Activated gamma-delta T cell treated with Interleukin-2 at 50 U/mL for 16 hours (primary cell): Measurements from ENCODE around the gene STUM.
A peak's percentile ranks its signal among the peaks of the same experiment; 100 is the strongest.
"Not testable (repeated sequence)": the region's sequence is repeated elsewhere in the genome, so short reads cannot be mapped to it uniquely, and the experiment has no call there.

ENCODE experiments used
- DNase-seq: peaks from one replicate; pipeline ENCODE4 v3.0.0-alpha.2; 2020

The STUM gene

DNA sequence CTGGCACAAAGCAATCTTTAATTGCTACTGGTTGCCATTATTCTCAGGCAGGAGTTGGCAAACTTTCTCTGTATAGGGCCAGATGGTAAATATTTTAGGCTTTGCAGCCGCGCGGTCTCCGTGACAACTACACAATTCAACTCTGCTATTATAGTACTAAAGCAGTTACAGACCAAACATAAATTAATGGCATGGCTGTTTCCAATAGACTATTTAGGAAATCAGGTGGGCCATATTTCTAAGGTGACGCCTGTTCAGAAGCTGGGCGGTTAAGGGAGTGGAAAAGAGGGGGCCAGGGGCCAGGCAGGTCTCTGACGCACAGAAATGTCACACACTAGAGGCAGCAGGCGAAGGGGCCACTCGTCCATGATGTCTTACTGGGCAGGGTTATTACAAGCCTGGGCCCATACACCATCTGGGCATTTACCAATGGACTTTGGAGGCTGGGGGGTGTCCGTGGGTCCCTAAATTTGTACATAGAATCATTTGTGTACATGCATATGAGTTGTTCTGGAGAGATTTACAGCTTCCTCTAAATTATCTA is 80.1 kb downstream of the STUM start:
- DNase-seq: no peak

DNA sequence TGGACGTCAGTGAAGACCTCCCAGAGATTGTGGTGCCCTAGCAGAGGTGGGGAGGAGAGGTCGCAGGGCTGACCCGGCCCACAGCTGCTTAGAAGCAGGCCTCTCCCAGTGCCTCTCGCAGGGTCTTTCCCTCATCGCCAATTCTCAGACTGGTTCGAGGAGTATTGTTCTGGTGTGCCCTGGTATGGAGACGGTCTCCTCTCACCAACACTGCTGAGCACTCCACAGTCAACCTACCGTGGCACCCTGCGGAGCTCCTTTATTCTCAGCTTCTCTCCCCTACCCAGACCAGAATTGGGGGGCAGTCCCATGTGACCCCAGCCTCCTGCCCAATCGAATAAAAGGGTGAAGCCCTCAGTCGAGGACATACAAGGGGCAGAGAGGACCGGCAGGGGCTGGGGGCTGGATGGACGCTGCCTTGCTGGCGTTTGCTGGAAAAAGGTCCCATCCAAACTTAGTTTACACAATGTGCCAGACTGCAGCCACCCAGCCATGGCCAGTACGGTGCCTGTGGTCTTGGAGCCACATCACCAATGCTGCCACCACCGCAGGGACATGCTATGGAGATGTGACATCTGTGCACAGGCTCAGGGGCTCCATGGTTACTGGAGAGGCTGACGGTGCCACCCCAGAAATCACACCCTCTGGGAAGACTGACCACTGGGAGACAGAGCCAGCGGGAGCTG is 80.8 kb downstream of the STUM start:
- no peak for DNase-seq

- DNase-seq: no peak
These were observed 81.5 kb downstream of the STUM start for GRCh38 chr1:226629896-226630550.

GRCh38 chr1:226630592-226630991 is 82.0 kb downstream of the STUM start:
- DNase-seq: no peak

GRCh38 chr1:226631229-226632000 is 82.9 kb downstream of the STUM start:
- DNase-seq: no peak

DNA sequence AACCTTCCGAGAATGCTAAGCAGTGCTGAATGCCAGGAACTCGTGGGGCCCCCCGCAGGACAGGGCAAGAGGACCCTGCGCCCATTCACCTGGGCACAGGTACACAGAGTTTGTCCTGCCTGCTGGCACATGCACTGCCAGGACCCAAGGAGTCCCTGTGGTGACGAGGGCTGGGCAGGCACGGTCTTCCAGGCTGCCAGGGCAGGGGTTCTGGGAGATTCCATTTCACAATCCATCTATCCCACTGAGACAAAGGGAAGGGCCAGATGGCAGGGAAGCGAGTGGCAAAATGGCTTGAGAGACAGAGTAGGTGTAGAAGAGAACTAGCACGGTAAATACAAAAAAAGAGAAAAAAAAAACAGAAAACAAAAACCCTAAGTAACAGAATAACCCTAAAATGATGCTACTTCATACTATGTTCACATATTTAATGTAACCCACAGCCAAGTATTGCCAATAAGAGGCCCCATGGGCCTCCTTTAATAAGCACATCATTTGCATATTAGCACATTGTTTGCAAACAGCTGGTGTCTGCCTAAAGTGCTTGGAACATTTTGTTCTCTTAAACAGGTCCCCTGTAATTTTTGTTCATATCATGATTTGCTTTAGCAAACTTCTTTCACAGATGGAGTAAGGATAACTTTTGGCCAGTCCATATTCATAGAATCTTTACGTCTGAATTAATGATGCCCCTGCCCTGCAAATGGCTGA is 83.8 kb downstream of the STUM start:
- DNase-seq: no peak

DNA sequence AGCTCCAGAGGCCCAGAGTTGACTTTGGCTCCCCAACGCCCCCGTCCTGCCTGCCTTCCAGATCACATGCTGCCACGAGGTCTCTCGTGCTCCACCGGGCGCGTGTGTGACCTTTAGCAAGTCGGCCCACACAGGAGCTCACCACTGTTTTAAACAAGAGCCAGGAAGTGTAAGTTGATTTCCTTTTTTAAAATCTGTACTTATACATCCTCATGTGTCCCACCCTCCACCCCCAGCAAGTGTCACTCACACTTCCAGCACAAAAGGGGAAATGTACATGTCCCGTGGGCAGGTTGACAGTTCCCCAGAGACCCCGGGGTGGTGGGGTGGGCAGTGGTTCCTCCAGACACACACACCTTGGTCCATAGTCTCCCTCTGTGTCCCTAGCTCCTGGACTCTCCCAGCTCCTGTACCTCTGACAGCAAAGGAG is 84.4 kb downstream of the STUM start:
- no peak for DNase-seq

GRCh38 chr1:226633541-226634165 is 85.1 kb downstream of the STUM start:
- no peak for DNase-seq

- DNase-seq: peak; percentile 84
These were observed 85.6 kb downstream of the STUM start for GRCh38 chr1:226634166-226634588.

- DNase-seq: no peak
These were observed 86.2 kb downstream of the STUM start for GRCh38 chr1:226634611-226635246.

- no peak for DNase-seq
These were observed 86.9 kb downstream of the STUM start for GRCh38 chr1:226635456-226635941.

- no peak for DNase-seq
These were observed 88.2 kb downstream of the STUM start for GRCh38 chr1:226636847-226637096.

- no peak for DNase-seq
These were observed 88.8 kb downstream of the STUM start for GRCh38 chr1:226637147-226637935.

DNA sequence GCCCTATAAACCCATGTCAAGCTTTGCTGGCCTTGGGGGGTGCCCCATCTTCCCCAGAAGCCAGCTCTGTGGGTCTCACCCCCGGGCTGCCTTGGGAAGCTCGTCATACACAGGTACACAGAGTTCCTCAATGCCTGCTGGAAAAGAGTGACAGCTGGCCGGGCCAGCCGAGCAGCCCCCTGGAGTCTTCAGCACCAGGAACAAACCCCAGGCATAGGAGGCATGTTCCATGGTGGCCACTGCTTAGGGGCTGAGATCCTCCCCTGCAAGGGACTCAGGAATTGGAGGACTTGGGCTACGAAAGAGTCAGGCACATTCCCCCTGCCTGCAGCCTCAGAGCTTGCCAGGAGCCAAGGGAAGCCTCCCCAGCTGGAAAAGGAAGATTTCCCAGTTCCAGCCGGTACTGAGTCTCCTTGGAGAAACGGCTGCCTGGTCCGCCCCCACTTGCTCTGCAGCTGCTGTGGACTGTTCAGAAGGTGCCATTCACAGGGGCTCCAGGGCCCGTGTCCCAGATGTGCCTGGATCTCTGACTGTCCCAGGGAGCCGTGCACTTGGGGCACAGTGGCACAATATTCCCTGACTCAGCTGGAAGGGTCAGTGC is 89.5 kb downstream of the STUM start:
- DNase-seq: no peak

GRCh38 chr1:226638608-226639007 is 90.0 kb downstream of the STUM start:
- no peak for DNase-seq

GRCh38 chr1:226639206-226639605 is 90.6 kb downstream of the STUM start:
- not testable (repeated sequence) for DNase-seq

DNA sequence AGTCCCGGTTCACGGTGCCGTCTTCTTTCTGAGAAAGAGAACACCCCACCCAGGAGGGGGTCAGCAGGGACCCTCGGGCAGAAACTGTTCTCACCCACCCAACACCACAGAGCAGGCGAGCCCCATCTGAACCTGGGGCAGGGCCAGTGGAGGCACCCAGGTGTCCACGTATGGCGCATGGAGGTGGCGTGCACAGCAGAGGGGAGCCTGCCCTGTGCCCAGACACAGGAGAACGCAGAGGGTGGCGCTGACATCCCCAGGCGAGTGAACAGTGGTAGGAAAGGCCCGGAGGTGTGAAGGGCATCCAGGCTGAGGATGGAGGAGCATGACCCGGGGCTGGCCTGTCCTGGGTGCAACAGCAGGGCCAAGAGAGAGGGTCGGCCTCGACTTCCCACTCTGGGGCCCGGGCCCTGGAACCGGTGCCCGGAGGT is 91.1 kb downstream of the STUM start:
- no peak for DNase-seq

DNA sequence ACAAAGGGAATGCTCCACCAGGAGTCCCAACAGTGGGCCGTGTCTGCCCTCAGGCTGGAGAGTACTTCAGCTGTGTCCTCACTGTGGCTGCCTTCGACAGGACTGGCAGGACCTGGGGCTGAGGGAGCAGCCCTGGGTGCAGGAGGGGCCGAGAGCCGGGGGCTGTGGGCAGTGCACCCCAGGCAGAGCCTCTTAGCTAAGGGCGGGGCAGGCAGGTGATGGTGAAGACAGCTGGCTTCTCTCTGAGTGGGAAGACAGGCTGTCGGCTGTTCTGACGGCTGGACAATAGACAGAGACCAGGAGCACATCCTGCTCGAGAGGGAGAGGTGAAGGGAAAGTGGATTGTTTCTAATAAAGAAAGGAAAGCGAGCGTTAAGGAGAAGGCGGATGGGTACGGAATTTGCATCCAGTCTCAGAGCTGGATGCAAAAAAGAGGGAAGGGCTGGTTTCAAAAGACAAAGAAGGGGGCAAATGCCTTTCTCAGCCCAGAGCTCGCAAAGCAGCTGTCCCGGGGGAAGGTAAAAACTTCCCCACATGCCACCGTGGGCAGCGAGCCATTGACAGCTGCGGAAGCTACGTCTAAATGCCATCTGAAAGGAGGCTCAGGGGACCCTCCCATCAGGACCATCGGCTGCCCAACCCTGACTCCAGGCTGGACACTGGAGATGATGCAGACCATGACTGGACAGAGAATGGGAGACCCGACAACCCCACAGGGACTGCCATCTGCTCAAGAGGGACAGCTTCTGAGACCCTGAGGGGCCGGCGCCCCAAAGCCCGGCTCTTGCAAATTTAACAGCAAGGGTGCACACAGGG is 92.0 kb downstream of the STUM start:
- no peak for DNase-seq

GRCh38 chr1:226641671-226642231 is 93.2 kb downstream of the STUM start:
- DNase-seq: no peak

- DNase-seq: no peak
These were observed 93.9 kb downstream of the STUM start for GRCh38 chr1:226642421-226642820.
